Endothelial cell (in vitro differentiated cells): ENCODE data around the gene SORCS2. TPM values are rescaled to one million over a fixed set of nuclear protein-coding genes. Genes with fewer than 3 reads are reported as not detected.

Experiments used
- DNase-seq: peaks from one replicate; pipeline ENCODE4 v3.0.0; 2021; ENCODE audit warnings: low spot score
- H3K27ac Mint-ChIP-seq: one replicate; pipeline ENCODE4 v1.8.0; 2021; ENCODE audit warnings: mixed read lengths, inconsistent platforms; ENCODE audit not compliant: unreplicated experiment
- H3K27me3 Mint-ChIP-seq: one replicate; pipeline ENCODE4 v1.8.0; 2021; ENCODE audit warnings: mild to moderate bottlenecking, moderate library complexity, mixed read lengths, inconsistent platforms; ENCODE audit not compliant: unreplicated experiment
- H3K36me3 Mint-ChIP-seq: one replicate; pipeline ENCODE4 v1.8.0; 2021; ENCODE audit warnings: mild to moderate bottlenecking, low read depth, mixed read lengths, inconsistent platforms; ENCODE audit not compliant: unreplicated experiment
- H3K4me1 Mint-ChIP-seq: one replicate; pipeline ENCODE4 v1.8.0; 2021; ENCODE audit warnings: mild to moderate bottlenecking, mixed read lengths, inconsistent platforms; ENCODE audit not compliant: unreplicated experiment
- H3K4me3 Mint-ChIP-seq: one replicate; pipeline ENCODE4 v1.8.0; 2021; ENCODE audit warnings: mild to moderate bottlenecking, mixed read lengths, inconsistent platforms; ENCODE audit not compliant: unreplicated experiment
- H3K9me3 Mint-ChIP-seq: one replicate; pipeline ENCODE4 v1.8.0; 2021; ENCODE audit warnings: mixed read lengths, inconsistent platforms; ENCODE audit not compliant: unreplicated experiment
- CTCF ChIP-seq: fragments of 200-600 bp; sonication (generic); IDR thresholded peaks from one replicate; pipeline ENCODE4 v1.5.0; 2021; ENCODE audit warnings: antibody characterized with exemption; ENCODE audit not compliant: unreplicated experiment
- total RNA-seq: library from RNA; stranded (reverse); fragmentation: NEBNext Ultra II Directional; extraction: Animal tissue kit (Norgen Biotek cat#: 25700); gene quantifications from one replicate; pipeline ENCODE4 v1.2.1, GENCODE V29; 2021; ENCODE audit not compliant: unreplicated experiment

SORCS2 gene
- total RNA-seq, 1 donor from 2014 or later = 1.3 TPM

DNA sequence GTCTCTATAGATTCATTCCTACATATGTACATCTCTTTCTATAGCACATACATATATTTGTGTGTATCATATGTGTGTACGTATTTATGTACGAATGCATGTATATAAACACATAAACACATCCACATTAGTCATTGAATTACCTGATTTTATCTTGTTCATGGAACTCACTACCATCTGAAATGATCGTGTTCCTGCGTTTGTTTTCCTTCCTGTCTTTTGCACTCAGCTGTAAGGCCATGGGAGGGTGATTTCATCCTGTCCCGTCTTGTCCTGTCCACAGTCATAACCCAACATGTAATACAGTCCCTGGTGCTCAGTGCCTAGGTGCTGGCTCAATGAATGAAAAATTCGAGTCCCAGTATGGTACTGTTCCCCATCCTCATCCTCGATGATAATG lies 434.2 kb downstream of the SORCS2 start:
- H3K4me1 Mint-ChIP-seq = no peaks in the 10 kb centered on the region
- H3K27me3 Mint-ChIP-seq = peaks cover 4% of the 10 kb centered on the region
- no peaks in the 10 kb centered on the region for H3K36me3 Mint-ChIP-seq
- no peak for TF ChIP-seq CTCF
- DNase-seq = no peak
- H3K9me3 Mint-ChIP-seq = no peaks in the 10 kb centered on the region
- H3K27ac Mint-ChIP-seq = no peak overlapping the region
- H3K4me3 Mint-ChIP-seq = no peak overlapping the region

DNA sequence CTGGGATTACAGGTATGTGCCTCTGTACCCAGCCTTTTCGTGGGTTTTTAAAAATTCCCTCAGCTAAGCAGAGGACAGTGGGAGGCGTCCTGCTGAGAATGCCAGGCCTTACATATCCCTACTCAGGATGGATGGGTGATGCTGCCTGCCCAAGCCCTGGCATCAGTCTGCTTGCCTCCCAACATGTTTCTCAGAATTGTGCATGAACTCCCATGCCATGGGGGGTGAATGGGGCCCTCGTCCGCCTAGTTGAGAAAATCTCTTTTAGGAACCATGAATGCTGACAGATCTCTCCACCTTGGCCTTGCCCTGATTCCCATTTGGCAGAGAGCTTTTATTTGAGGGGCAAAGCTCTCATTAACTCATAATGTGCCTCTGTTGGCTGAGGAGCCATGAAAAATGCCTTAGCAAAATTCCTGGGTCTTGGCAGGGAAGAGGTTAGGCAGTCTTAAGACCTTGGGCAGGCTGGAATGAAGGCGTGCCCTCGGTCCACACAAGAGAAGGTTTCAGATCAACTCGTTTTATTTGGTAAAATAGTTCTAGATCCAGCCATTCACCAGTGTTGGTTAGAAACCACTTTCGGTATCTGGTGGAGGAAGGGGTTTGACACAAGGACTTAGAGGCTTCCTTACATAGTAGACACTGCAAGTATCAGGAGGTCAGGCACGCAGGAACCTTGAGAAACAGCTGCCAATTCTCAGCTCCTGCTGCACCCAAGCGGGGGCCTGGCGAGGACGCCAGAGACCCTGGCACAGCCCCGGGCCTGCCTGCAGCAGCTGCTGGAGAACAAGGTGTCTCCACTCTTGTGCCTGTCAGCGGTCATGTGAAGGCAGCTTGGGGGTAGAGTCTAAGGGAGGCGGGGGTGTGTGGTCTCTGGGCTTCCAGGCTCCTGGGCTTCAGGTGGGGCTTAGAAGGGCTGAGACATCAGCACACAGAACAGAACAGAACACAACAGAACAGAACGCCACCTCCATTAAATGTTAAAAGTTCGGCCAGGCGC lies 435.2 kb downstream of the SORCS2 start:
- no peaks in the 10 kb centered on the region for H3K4me1 Mint-ChIP-seq
- H3K36me3 Mint-ChIP-seq = no peaks in the 10 kb centered on the region
- peaks cover 2% of the 10 kb centered on the region for H3K27me3 Mint-ChIP-seq
- no peak for DNase-seq
- H3K9me3 Mint-ChIP-seq = no peaks in the 10 kb centered on the region
- no peak overlapping the region for H3K27ac Mint-ChIP-seq
- H3K4me3 Mint-ChIP-seq = no peak overlapping the region
- TF ChIP-seq CTCF = no peak

GRCh38 chr4:7628432-7628831 lies 436.1 kb downstream of the SORCS2 start:
- H3K36me3 Mint-ChIP-seq = no peaks in the 10 kb centered on the region
- TF ChIP-seq CTCF = no peak
- H3K27me3 Mint-ChIP-seq = peaks cover 2% of the 10 kb centered on the region
- no peaks in the 10 kb centered on the region for H3K9me3 Mint-ChIP-seq
- no peak overlapping the region for H3K27ac Mint-ChIP-seq
- no peak for DNase-seq
- no peaks in the 10 kb centered on the region for H3K4me1 Mint-ChIP-seq
- H3K4me3 Mint-ChIP-seq = no peak overlapping the region

GRCh38 chr4:7629501-7630254 lies 437.3 kb downstream of the SORCS2 start:
- Mint-ChIP-seq H3K36me3 (no peaks in the 10 kb centered on the region), H3K27me3 (peaks cover 2% of the 10 kb centered on the region), H3K27ac (no peak overlapping the region), H3K4me1 (no peaks in the 10 kb centered on the region), H3K4me3 (no peak overlapping the region), H3K9me3 (no peaks in the 10 kb centered on the region)
- no peak for TF ChIP-seq CTCF
- no peak for DNase-seq
